ENCODE measurements around the gene C19orf38. TPM values are rescaled to one million over a fixed set of nuclear protein-coding genes. Genes with fewer than 3 reads are reported as not detected.

The C19orf38 gene
- total RNA-seq, 1 donor from 2014 or later = not detected

DNA sequence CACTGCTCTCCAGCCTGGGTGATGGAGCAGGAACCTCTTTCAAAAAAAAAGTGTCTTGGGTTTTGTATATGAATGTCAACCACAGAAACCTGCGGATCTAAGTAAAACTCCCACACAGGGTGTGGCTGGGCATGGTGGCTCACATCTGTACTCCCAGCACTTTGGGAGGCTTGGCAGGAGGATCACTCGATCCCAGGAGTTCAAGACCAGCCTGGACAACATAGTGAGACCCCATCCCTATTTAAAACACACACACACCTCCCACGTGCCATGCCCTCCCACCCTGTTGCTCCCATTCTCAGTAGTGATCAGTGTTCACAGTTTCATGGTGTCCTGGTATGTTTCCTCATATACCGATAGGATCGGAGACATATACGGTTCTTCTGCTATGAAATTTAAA is 21.4 kb upstream of the C19orf38 start:
- no peaks in the 10 kb centered on the region for H3K9me3 Mint-ChIP-seq
- no peak for DNase-seq (ENCODE audit: low read depth, low spot score)
- H3K4me1 Mint-ChIP-seq = no peaks in the 10 kb centered on the region
- peaks cover 4% of the 10 kb centered on the region for H3K36me3 Mint-ChIP-seq (ENCODE audit: low read depth)
- H3K4me3 Mint-ChIP-seq = no peak overlapping the region
- H3K27ac Mint-ChIP-seq (ENCODE audit: unreplicated experiment) = no peak overlapping the region
- no peaks in the 10 kb centered on the region for H3K27me3 Mint-ChIP-seq (ENCODE audit: low read depth)
- TF ChIP-seq, protein P1, sequence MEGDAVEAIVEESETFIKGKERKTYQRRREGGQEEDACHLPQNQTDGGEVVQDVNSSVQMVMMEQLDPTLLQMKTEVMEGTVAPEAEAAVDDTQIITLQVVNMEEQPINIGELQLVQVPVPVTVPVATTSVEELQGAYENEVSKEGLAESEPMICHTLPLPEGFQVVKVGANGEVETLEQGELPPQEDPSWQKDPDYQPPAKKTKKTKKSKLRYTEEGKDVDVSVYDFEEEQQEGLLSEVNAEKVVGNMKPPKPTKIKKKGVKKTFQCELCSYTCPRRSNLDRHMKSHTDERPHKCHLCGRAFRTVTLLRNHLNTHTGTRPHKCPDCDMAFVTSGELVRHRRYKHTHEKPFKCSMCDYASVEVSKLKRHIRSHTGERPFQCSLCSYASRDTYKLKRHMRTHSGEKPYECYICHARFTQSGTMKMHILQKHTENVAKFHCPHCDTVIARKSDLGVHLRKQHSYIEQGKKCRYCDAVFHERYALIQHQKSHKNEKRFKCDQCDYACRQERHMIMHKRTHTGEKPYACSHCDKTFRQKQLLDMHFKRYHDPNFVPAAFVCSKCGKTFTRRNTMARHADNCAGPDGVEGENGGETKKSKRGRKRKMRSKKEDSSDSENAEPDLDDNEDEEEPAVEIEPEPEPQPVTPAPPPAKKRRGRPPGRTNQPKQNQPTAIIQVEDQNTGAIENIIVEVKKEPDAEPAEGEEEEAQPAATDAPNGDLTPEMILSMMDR (conservative IDR thresholded peaks at IDR 0.05) = no peak

DNA sequence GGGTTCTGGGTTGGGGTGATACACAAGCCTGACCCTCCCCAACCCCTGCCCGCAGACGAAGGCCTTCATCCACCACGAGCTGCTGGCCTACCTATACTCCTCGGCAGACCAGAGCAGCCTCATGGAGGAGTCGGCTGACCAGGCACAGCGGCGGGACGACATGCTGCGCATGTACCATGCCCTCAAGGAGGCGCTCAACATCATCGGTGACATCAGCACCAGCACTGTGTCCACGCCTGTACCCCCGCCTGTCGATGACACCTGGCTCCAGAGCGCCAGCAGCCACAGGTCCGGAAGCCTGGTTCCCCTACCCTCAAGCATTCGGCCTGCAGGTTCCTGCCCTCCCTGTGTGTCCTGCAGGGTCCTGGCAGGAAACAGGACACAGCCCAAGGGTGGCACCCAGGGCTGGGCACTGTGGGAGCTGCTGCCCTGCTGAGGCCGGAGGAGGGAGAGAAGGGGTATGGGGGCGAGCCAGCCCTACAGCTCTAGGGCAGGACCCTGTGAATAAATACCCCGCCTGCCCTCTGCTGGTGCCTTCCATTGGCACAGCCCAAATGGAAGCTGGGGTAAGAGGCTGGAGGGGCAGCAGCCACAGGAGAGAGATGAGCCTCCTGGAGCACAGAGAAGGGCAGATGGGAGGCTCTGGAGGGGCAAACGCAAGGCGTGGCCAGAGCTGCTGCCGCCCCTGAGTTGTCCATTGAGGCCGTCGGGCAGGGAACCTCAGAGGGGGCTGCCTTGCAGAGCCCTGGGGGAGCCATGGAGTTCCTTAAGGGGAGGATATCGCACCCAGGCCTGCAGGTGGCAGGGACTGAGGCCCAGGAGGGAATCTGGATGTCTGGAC is 19.0 kb upstream of the C19orf38 start:
- TF ChIP-seq, protein P1 (conservative IDR thresholded peaks at IDR 0.05) = peak; percentile 17
- H3K27me3 Mint-ChIP-seq (ENCODE audit: low read depth) = no peaks in the 10 kb centered on the region
- no peak overlapping the region for H3K4me3 Mint-ChIP-seq
- no peaks in the 10 kb centered on the region for H3K9me3 Mint-ChIP-seq
- H3K4me1 Mint-ChIP-seq = no peaks in the 10 kb centered on the region
- no peak for DNase-seq (ENCODE audit: low read depth, low spot score)
- no peak overlapping the region for H3K27ac Mint-ChIP-seq (ENCODE audit: unreplicated experiment)
- peaks cover 2% of the 10 kb centered on the region for H3K36me3 Mint-ChIP-seq (ENCODE audit: low read depth)

DNA sequence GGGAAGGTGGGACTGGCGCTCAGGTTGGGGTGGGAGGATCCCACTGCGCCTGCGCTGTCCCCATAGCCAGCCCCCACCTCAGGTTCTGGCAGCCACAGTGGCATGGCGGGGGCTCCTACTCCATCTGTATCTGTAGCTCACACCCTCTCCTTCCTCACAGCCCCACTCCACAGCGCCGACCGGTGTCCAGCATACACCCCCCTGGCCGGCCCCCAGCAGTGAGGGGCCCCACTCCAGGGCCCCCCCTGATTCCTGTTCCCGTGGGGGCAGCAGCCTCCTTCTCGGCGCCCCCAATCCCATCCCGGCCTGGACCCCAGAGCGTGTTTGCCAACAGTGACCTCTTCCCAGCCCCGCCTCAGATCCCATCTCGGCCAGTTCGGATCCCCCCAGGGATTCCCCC is 18.2 kb upstream of the C19orf38 start:
- no peak overlapping the region for H3K4me3 Mint-ChIP-seq
- H3K9me3 Mint-ChIP-seq = no peaks in the 10 kb centered on the region
- no peak for DNase-seq (ENCODE audit: low read depth, low spot score)
- H3K27me3 Mint-ChIP-seq (ENCODE audit: low read depth) = no peaks in the 10 kb centered on the region
- TF ChIP-seq, protein P1 (conservative IDR thresholded peaks at IDR 0.05) = no peak
- H3K36me3 Mint-ChIP-seq (ENCODE audit: low read depth) = no peaks in the 10 kb centered on the region
- H3K4me1 Mint-ChIP-seq = no peaks in the 10 kb centered on the region
- H3K27ac Mint-ChIP-seq (ENCODE audit: unreplicated experiment) = no peak overlapping the region

DNA sequence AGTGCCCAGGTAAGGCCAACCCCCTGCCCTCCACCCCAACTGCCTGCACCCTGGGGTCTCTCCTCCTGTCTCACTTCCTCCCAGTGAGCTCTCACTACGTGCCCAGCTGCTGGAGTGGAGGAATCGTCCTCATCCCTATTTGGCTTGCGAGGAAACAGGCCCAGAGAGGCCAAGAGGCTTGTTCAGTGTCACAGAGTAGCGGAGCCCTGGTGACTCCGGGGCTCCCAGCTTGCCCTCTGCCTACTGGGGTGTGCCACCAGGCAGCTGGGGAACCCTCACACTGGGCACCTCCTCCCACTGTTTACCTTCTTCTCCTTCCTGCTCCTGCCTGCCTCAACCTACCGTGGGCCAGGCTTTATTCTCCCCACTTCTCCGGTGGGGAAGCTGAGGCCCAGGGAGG is 17.8 kb upstream of the C19orf38 start:
- Mint-ChIP-seq H3K27me3 (ENCODE audit: low read depth) (peaks cover under 1% of the 10 kb centered on the region), H3K4me1 (peaks cover 2% of the 10 kb centered on the region), H3K36me3 (ENCODE audit: low read depth) (peaks cover 1% of the 10 kb centered on the region), H3K4me3 (no peak overlapping the region), H3K27ac (ENCODE audit: unreplicated experiment) (no peak overlapping the region), H3K9me3 (peaks cover under 1% of the 10 kb centered on the region)
- TF ChIP-seq, protein P1 (conservative IDR thresholded peaks at IDR 0.05) = no peak
- no peak for DNase-seq (ENCODE audit: low read depth, low spot score)

DNA sequence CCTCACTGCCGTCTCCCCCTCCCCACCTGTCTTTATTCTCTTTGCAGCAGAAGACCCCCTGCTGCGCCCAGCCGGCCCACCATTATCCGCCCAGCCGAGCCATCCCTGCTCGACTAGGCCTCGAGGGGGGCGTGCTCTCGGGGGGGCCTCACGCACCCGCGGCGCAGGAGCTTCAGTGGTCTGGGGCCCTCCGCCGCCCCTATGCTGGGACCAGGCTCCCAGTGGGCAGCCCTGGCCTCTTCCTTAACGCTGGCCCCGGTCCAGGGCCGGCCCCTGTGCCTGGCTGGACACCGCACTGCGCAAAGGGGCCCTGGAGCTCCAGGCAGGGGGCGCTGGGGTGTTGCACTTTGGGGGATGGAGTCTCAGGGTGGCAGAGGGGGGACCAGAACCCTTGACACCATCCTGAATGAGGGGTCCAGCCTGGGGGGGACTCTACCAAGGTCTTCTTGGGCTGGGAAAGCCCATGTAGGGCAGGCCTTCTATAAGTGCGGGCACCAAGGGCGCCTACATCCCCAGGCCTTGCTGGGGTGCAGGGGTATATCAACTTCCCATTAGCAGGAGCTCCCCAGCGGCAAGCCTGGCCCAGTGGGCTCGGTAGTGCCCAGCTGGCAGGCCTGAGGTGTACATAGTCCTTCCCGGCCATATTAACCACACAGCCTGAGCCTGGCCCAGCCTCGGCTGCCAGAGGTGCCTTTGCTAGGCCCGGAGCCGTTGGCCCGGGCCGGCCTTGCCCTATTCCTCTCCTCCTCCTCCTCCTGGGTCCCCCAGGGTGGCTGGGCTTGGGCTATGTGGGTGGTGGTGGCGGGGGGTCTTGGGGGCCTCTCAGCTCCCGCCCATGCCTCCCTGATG is 17.1 kb upstream of the C19orf38 start:
- H3K9me3 Mint-ChIP-seq = peaks cover 4% of the 10 kb centered on the region
- TF ChIP-seq, protein P1 (conservative IDR thresholded peaks at IDR 0.05) = no peak

More for the DNA sequence above, 17.1 kb upstream of the C19orf38 start:
- Mint-ChIP-seq H3K36me3 (ENCODE audit: low read depth) (peaks cover 5% of the 10 kb centered on the region), H3K4me3 (no peak overlapping the region), H3K4me1 (peaks cover 8% of the 10 kb centered on the region), H3K27me3 (ENCODE audit: low read depth) (peaks cover 7% of the 10 kb centered on the region), H3K27ac (ENCODE audit: unreplicated experiment) (no peak overlapping the region)
- no peak for DNase-seq (ENCODE audit: low read depth, low spot score)

All from neural crest cell (in vitro differentiated cells).